CD14-positive monocyte (primary cell): Measurements from ENCODE around the gene CCDC194. TPM values are rescaled to one million over a fixed set of nuclear protein-coding genes. Genes with fewer than 3 reads are reported as not detected.

Experiments
- DNase-seq, 3 donors: peaks; one replicate each; pipeline ENCODE4 v3.0.0-alpha.2; 2011 to 2022
- H2AFZ ChIP-seq: 2 replicates; pipeline ENCODE4 v1.6.0; 2012; ENCODE audit warnings: mild to moderate bottlenecking, low read depth, low read length, inconsistent platforms; ENCODE audit not compliant: insufficient read depth, poor library complexity, severe bottlenecking
- H3K27ac ChIP-seq, 2 donors: 1 replicate in 1 of 2; 2 replicates in 1 of 2; pipeline ENCODE4 v1.5.1; 2012 to 2013; ENCODE audit warnings: low read length in 2 of 2, control low read depth in 1 of 2, inconsistent platforms in 1 of 2, low read depth in 1 of 2, mild to moderate bottlenecking in 1 of 2
- H3K27me3 ChIP-seq, 2 donors: one replicate each; pipeline versions ENCODE4 v1.6.0 to v1.6.1; 2011 to 2013; ENCODE audit warnings: low read length in 2 of 2; ENCODE audit not compliant: control insufficient read depth in 2 of 2, insufficient read depth in 2 of 2
- H3K36me3 ChIP-seq, 2 donors: replicated peaks in 1 of 2; 1 replicate in 1 of 2; 2 replicates in 1 of 2; pipeline versions ENCODE4 v1.5.1 to v1.6.1; 2012 to 2013; ENCODE audit warnings: low read length in 2 of 2, control low read depth in 1 of 2, inconsistent platforms in 1 of 2, mild to moderate bottlenecking in 1 of 2; ENCODE audit not compliant: insufficient read depth in 2 of 2, control insufficient read depth in 1 of 2
- H3K4me1 ChIP-seq, 2 donors: 1 replicate in 1 of 2; 2 replicates in 1 of 2; pipeline versions ENCODE4 v1.5.1 to v1.6.1; 2012 to 2013; ENCODE audit warnings: low read length in 2 of 2, control low read depth in 1 of 2, inconsistent platforms in 1 of 2, mild to moderate bottlenecking in 1 of 2, moderate library complexity in 1 of 2; ENCODE audit not compliant: insufficient read depth in 2 of 2, control insufficient read depth in 1 of 2
- H3K4me2 ChIP-seq: replicated peaks from 2 replicates; pipeline ENCODE3; 2012; ENCODE audit warnings: low read length, moderate library complexity, mild to moderate bottlenecking; ENCODE audit not compliant: poor library complexity, severe bottlenecking; ENCODE audit errors: extremely low read depth
- H3K4me3 ChIP-seq, 3 experiments: fragments of 200-600 bp in 1 of 3; sonication (generic) in 1 of 3; replicated peaks in 1 of 3; 1 replicate in 2 of 3; 2 replicates in 1 of 3; pipeline ENCODE4 v1.5.1; 2011 to 2013; ENCODE audit warnings: low read length in 3 of 3, mild to moderate bottlenecking in 3 of 3, control low read depth in 2 of 3, low read depth in 2 of 3, inconsistent platforms in 1 of 3, moderate library complexity in 1 of 3
- H3K79me2 ChIP-seq: 2 replicates; pipeline ENCODE4 v1.6.0; 2012; ENCODE audit warnings: mild to moderate bottlenecking, control low read depth, inconsistent platforms, low read length, moderate library complexity; ENCODE audit not compliant: insufficient read depth
- H3K9ac ChIP-seq: 2 replicates; pipeline ENCODE4 v1.6.0; 2017; ENCODE audit warnings: low read length, mild to moderate bottlenecking; ENCODE audit not compliant: insufficient read depth, poor library complexity, severe bottlenecking
- H3K9me3 ChIP-seq, 2 donors: replicated peaks in 1 of 2; 1 replicate in 1 of 2; 2 replicates in 1 of 2; pipeline versions ENCODE4 v1.5.1 to v1.6.1; 2012 to 2013; ENCODE audit warnings: low read length in 2 of 2, control low read depth in 1 of 2; ENCODE audit not compliant: control insufficient read depth in 1 of 2, insufficient read depth in 1 of 2
- H4K20me1 ChIP-seq: 2 replicates; pipeline ENCODE4 v1.6.0; 2012; ENCODE audit warnings: mild to moderate bottlenecking, low read length, control low read depth, moderate library complexity; ENCODE audit not compliant: insufficient read depth
- H3K27ac Mint-ChIP-seq, 7 donors: one replicate each; pipeline ENCODE4 v1.8.0; 2020; ENCODE audit warnings: mild to moderate bottlenecking in 7 of 7, mixed read lengths in 7 of 7, moderate library complexity in 6 of 7, inconsistent platforms in 2 of 7
- H3K27me3 Mint-ChIP-seq, 3 donors: one replicate each; pipeline ENCODE4 v1.8.0; 2021 to 2022; ENCODE audit warnings: low read depth in 3 of 3, mild to moderate bottlenecking in 3 of 3, mixed read lengths in 3 of 3, moderate library complexity in 3 of 3, inconsistent platforms in 1 of 3
- H3K36me3 Mint-ChIP-seq, 2 donors: one replicate each; pipeline ENCODE4 v1.8.0; 2020; ENCODE audit warnings: mixed read lengths in 2 of 2, inconsistent platforms in 1 of 2, mild to moderate bottlenecking in 1 of 2
- H3K4me1 Mint-ChIP-seq: one replicate; pipeline ENCODE4 v1.8.0; 2020; ENCODE audit warnings: mild to moderate bottlenecking, mixed read lengths
- H3K4me3 Mint-ChIP-seq, 2 donors: one replicate each; pipeline ENCODE4 v1.8.0; 2020; ENCODE audit warnings: mild to moderate bottlenecking in 2 of 2, mixed read lengths in 2 of 2, moderate library complexity in 1 of 2
- H3K9me3 Mint-ChIP-seq, 7 donors: one replicate each; pipeline ENCODE4 v1.8.0; 2020 to 2022; ENCODE audit warnings: mixed read lengths in 7 of 7, mild to moderate bottlenecking in 6 of 7, moderate library complexity in 6 of 7, inconsistent platforms in 2 of 7
- CTCF ChIP-seq: fragments of 200-600 bp; IDR thresholded peaks from one replicate; pipeline ENCODE4 v1.8.0; 2022; ENCODE audit warnings: antibody characterized with exemption, mild to moderate bottlenecking
- WGBS: methylation state at CpG from one replicate; pipeline ENCODE4 v1.1.5; 2013; ENCODE audit warnings: missing lambda C conversion rate; ENCODE audit not compliant: insufficient coverage; 5-methylcytosine and 5-hydroxymethylcytosine counted together
- intact Hi-C, 2 donors: fragments of 100-400 bp; cut with micrococcal nuclease; formaldehyde crosslinking; loops; one replicate each; pipeline versions ENCODE4 v1.15.0 to v1.15.1; 2023
- polyA plus RNA-seq, 3 donors: library from polyadenylated mRNA; depleted of rRNA in 1 of 3; unstranded in 2 of 3; stranded (reverse) in 1 of 3; fragments of 300-500 nt in 2 of 3; fragments of >200 nt in 1 of 3; fragmentation: Illumina TruSeq in 2 of 3; gene quantifications; 1 replicate in 2 of 3; 2 replicates in 1 of 3; pipeline ENCODE4 v1.2.3, GENCODE V29; 2012 to 2021

CCDC194 gene
- polyA plus RNA-seq, 3 donors: 0.52 TPM; not detected in 2

GRCh38 chr19:17429641-17430113, 35.7 kb upstream of the CCDC194 start:
- Mint-ChIP-seq H3K4me1 (peaks cover 11% of the 10 kb centered on the region), H3K9me3 (peaks cover 0 to 4% (median 0%) of the 10 kb centered on the region in 7 donors), H3K4me3 (no peak overlapping the region), H3K27ac (peak overlapping the region in 2 of 7 donors; percentile 36 to 65), H3K27me3 (peaks cover 0 to 4% (median 0%) of the 10 kb centered on the region in 3 donors), H3K36me3 (peaks cover 0 to 3% of the 10 kb centered on the region in 2 donors)
- Histone ChIP-seq H2AFZ (no peak overlapping the region), H3K9ac (no peak overlapping the region), H3K27ac (no peak overlapping the region), H3K4me1 (peaks cover 0 to 16% of the 10 kb centered on the region in 2 donors), H3K9me3 (no peaks in the 10 kb centered on the region), H4K20me1 (no peaks in the 10 kb centered on the region), H3K4me3 (no peak overlapping the region), H3K4me2 (no peak overlapping the region), H3K36me3 (no peaks in the 10 kb centered on the region), H3K27me3 (no peaks in the 10 kb centered on the region), H3K79me2 (no peaks in the 10 kb centered on the region)
- intact Hi-C loops: no loop called here
- 92% methylated on average over 14 of the region's 17 CpGs for WGBS
- no peak for DNase-seq
- no peak for TF ChIP-seq CTCF

GRCh38 chr19:17424743-17425365, 30.9 kb upstream of the CCDC194 start:
- WGBS: 12% methylated on average over 17 of the region's 27 CpGs
- Histone ChIP-seq H3K36me3 (peaks cover 8 to 22% of the 10 kb centered on the region in 2 donors), H3K27me3 (no peaks in the 10 kb centered on the region), H3K4me1 (peaks cover 8 to 19% of the 10 kb centered on the region in 2 donors), H3K4me3 (no peak overlapping the region), H2AFZ (no peak overlapping the region), H3K9ac (no peak overlapping the region), H3K79me2 (no peaks in the 10 kb centered on the region), H4K20me1 (no peaks in the 10 kb centered on the region), H3K27ac (no peak overlapping the region), H3K9me3 (no peaks in the 10 kb centered on the region), H3K4me2 (no peak overlapping the region)
- intact Hi-C loops: no loop called here
- Mint-ChIP-seq H3K36me3 (peaks cover 16 to 29% of the 10 kb centered on the region in 2 donors), H3K4me1 (peaks cover 15% of the 10 kb centered on the region), H3K4me3 (no peak overlapping the region), H3K27ac (no peak overlapping the region), H3K9me3 (peaks cover 0 to 2% (median 0%) of the 10 kb centered on the region in 7 donors), H3K27me3 (peaks cover 0 to 4% (median 0%) of the 10 kb centered on the region in 3 donors)
- peak; percentile 23 for TF ChIP-seq CTCF
- DNase-seq: no peak
